B cell (primary cell): ENCODE results near the gene SLC9A7. TPM values are rescaled to one million over a fixed set of nuclear protein-coding genes. Genes with fewer than 3 reads are reported as not detected.
A peak's percentile ranks its signal among the peaks of the same experiment; 100 is the strongest.

Experiments
- ATAC-seq: fragments of 200-7000 bp; cut with Tn5 transposase; one replicate; pipeline ENCODE4 v1.10.0; 2021; ENCODE audit warnings: low read depth, mild to moderate bottlenecking, moderate number of reproducible peaks, moderate library complexity
- CTCF ChIA-PET: fragments of 350-600 bp; sonication (Branson Sonifier 250); formaldehyde crosslinking; loops from one replicate; lab custom pipeline; 2021; ENCODE audit warnings: antibody characterized with exemption, inconsistent platforms; lab: Charles Lee
- POLR2A ChIA-PET: fragments of 350-600 bp; sonication (Branson Sonifier 250); formaldehyde crosslinking; loops from one replicate; lab custom pipeline; 2021; ENCODE audit warnings: antibody characterized with exemption; lab: Charles Lee
- DNase-seq: peaks from one replicate; pipeline ENCODE4 v3.0.0; 2013
- H2AFZ ChIP-seq: 2 replicates; pipeline ENCODE4 v1.6.1; 2012; ENCODE audit warnings: mild to moderate bottlenecking, low read depth, low read length; ENCODE audit not compliant: insufficient read depth, poor library complexity, severe bottlenecking
- H3K27ac ChIP-seq, 2 donors: 1 replicate in 1 of 2; 2 replicates in 1 of 2; pipeline ENCODE4 v1.5.1; 2012 to 2013; ENCODE audit warnings: low read length in 2 of 2, mild to moderate bottlenecking in 2 of 2, moderate library complexity in 1 of 2
- H3K27me3 ChIP-seq, 4 experiments: fragments of 200-600 bp in 1 of 4; sonication (generic) in 1 of 4; replicated peaks in 1 of 4; 1 replicate in 2 of 4; 2 replicates in 2 of 4; pipeline versions ENCODE4 v1.6.1 to v1.7.0; 2013 to 2016; ENCODE audit warnings: low read length in 3 of 4, mild to moderate bottlenecking in 2 of 4, mixed read lengths in 1 of 4, moderate library complexity in 1 of 4; ENCODE audit not compliant: insufficient read depth in 4 of 4, control insufficient read depth in 3 of 4; ENCODE audit errors: control extremely low read depth in 1 of 4
- H3K36me3 ChIP-seq, 2 experiments: replicated peaks in 1 of 2; 1 replicate in 1 of 2; 2 replicates in 1 of 2; pipeline versions ENCODE4 v1.6.1 to v1.7.1; 2013; ENCODE audit warnings: low read length in 1 of 2; ENCODE audit not compliant: insufficient read depth in 2 of 2, control insufficient read depth in 1 of 2; ENCODE audit errors: control extremely low read depth in 1 of 2, extremely low read depth in 1 of 2
- H3K4me1 ChIP-seq, 2 donors: fragments of 200-600 bp in 1 of 2; sonication (generic) in 1 of 2; 1 replicate in 1 of 2; 2 replicates in 1 of 2; pipeline versions ENCODE4 v1.5.1 to v1.6.1; 2013 to 2017; ENCODE audit warnings: low read length in 2 of 2; ENCODE audit not compliant: control insufficient read depth in 2 of 2, insufficient read depth in 2 of 2
- H3K4me2 ChIP-seq: replicated peaks from 2 replicates; pipeline ENCODE3; 2012; ENCODE audit warnings: mild to moderate bottlenecking, low read depth, low read length; ENCODE audit not compliant: poor library complexity, severe bottlenecking
- H3K4me3 ChIP-seq, 5 experiments: fragments of 200-600 bp in 1 of 5; sonication (generic) in 1 of 5; 1 replicate in 3 of 5; 2 replicates in 2 of 5; pipeline versions ENCODE4 v1.5.1 to v1.7.0; 2011 to 2016; ENCODE audit warnings: low read length in 4 of 5, mild to moderate bottlenecking in 4 of 5, low read depth in 2 of 5, control low read depth in 1 of 5, moderate library complexity in 1 of 5; ENCODE audit not compliant: insufficient read depth in 1 of 5; ENCODE audit errors: control extremely low read depth in 1 of 5, extremely low read depth in 1 of 5
- H3K79me2 ChIP-seq: fragments of 200-600 bp; sonication (generic); one replicate; pipeline ENCODE4 v1.6.0; 2016; ENCODE audit warnings: low read length; ENCODE audit not compliant: control insufficient read depth, insufficient read depth
- H3K9ac ChIP-seq: fragments of 200-600 bp; sonication (generic); 2 replicates; pipeline ENCODE4 v1.6.1; 2017; ENCODE audit warnings: mild to moderate bottlenecking, low read length, moderate library complexity
- H3K9me3 ChIP-seq, 3 donors: one replicate each; pipeline versions ENCODE4 v1.6.1 to v1.7.1; 2013; ENCODE audit warnings: low read length in 2 of 3; ENCODE audit not compliant: control insufficient read depth in 2 of 3, insufficient read depth in 1 of 3; ENCODE audit errors: control extremely low read depth in 1 of 3
- H4K20me1 ChIP-seq: 2 replicates; pipeline ENCODE4 v1.6.0; 2012; ENCODE audit warnings: mild to moderate bottlenecking, low read length; ENCODE audit not compliant: insufficient read depth, control insufficient read depth, poor library complexity, severe bottlenecking
- H3K27ac Mint-ChIP-seq: one replicate; pipeline ENCODE4 v1.8.0; 2021; ENCODE audit warnings: mixed read lengths
- H3K27me3 Mint-ChIP-seq: one replicate; pipeline ENCODE4 v1.8.0; 2021; ENCODE audit warnings: mixed read lengths
- H3K4me1 Mint-ChIP-seq: one replicate; pipeline ENCODE4 v1.8.0; 2021; ENCODE audit warnings: mixed read lengths
- H3K4me3 Mint-ChIP-seq: one replicate; pipeline ENCODE4 v1.8.0; 2021; ENCODE audit warnings: mixed read lengths
- H3K9me3 Mint-ChIP-seq: one replicate; pipeline ENCODE4 v1.8.0; 2022; ENCODE audit warnings: mixed read lengths; ENCODE audit not compliant: insufficient read depth
- EZH2 ChIP-seq: IDR thresholded peaks from 2 replicates; pipeline ENCODE4 v1.6.1; 2012; ENCODE audit warnings: borderline replicate concordance, low read depth, mild to moderate bottlenecking, moderate library complexity, low read length; ENCODE audit not compliant: insufficient read depth, poor library complexity, severe bottlenecking
- WGBS: methylation state at CpG from one replicate; pipeline ENCODE4 v1.1.5; 2013; ENCODE audit warnings: missing lambda C conversion rate; ENCODE audit not compliant: insufficient coverage; 5-methylcytosine and 5-hydroxymethylcytosine counted together
- intact Hi-C: fragments of 100-400 bp; cut with micrococcal nuclease; formaldehyde crosslinking; loops from one replicate; pipeline ENCODE4 v1.10.0; 2022
- polyA plus RNA-seq: library from polyadenylated mRNA; depleted of rRNA; stranded (reverse); fragments of >200 nt; gene quantifications from 2 replicates; pipeline ENCODE4 v1.2.3, GENCODE V29; 2012
- total RNA-seq, 2 donors: library from RNA; stranded (reverse); fragments of 120-200 nt in 1 of 2; gene quantifications; 1 replicate in 1 of 2; 2 replicates in 1 of 2; pipeline versions ENCODE4 v1.2.3 to v1.2.4, GENCODE V29; 2013 to 2022
- TF ChIP-seq, protein P1 (sequence below): fragments of 200-600 bp; IDR thresholded peaks from one replicate; pipeline ENCODE4 v1.8.0; 2022; ENCODE audit warnings: antibody characterized with exemption, mild to moderate bottlenecking

SLC9A7 gene
- total and polyA plus RNA-seq, 2 donors (not counting 1 experiment from before 2014, with no cell fraction given), result 24.9 to 53.2 TPM

DNA sequence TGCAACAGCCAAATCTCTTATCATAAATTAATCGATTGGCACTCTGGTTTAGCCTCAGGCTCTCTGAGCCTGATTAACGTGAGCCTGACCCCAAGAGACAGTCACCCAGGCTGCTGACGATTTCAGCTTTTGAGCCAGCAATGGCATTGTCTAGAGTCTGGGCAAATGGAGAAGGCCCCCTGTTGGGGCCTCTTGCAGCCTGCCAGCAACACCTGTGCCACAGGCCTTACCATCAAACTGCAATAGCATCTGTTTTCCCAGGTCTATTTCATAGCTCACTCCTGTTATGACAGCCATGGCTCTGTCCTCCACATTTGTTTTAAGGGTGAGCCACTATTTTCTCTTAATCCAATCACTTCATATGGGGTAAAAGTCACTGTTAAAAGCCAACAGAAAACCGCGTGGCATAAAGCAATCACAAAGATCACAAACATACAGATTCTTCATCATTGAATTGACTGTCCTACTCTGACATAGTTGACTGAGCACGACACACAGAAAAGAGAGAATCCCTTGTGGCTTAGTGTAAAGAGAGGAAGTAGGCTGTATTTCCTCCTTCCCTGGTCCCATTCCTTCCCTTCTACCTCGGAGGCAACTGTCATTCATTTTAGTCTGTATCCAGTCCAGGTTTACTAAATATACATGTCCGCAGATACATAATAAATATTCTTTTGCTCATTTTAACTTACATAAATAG, 47.8 kb downstream of the SLC9A7 start:
- Histone ChIP-seq H3K4me1 (peaks cover 56 to 62% of the 10 kb centered on the region in 2 donors), H3K4me3 (no peak overlapping the region), H3K9me3 (no peaks in the 10 kb centered on the region), H3K4me2 (peak overlapping the region; percentile 57), H3K36me3 (no peaks in the 10 kb centered on the region), H3K9ac (peak overlapping the region; percentile 9), H3K27me3 (no peaks in the 10 kb centered on the region), H4K20me1 (peaks cover 19% of the 10 kb centered on the region), H3K27ac (peak overlapping the region; percentile 16 to 72), H2AFZ (no peak overlapping the region), H3K79me2 (peaks cover 85% of the 10 kb centered on the region)
- Mint-ChIP-seq H3K27me3 (no peaks in the 10 kb centered on the region), H3K27ac (peak overlapping the region; percentile 73), H3K4me1 (peaks cover 80% of the 10 kb centered on the region), H3K9me3 (no peaks in the 10 kb centered on the region), H3K4me3 (peak overlapping the region; percentile 65)
- ChIA-PET POLR2A (no interaction called here), CTCF (no interaction called here)
- DNase-seq, result peak; percentile 38
- 43% methylated on average over 2 of the region's 8 CpGs for WGBS
- intact Hi-C loops, result no loop called here
- no peak for TF ChIP-seq EZH2
- TF ChIP-seq, protein P1, sequence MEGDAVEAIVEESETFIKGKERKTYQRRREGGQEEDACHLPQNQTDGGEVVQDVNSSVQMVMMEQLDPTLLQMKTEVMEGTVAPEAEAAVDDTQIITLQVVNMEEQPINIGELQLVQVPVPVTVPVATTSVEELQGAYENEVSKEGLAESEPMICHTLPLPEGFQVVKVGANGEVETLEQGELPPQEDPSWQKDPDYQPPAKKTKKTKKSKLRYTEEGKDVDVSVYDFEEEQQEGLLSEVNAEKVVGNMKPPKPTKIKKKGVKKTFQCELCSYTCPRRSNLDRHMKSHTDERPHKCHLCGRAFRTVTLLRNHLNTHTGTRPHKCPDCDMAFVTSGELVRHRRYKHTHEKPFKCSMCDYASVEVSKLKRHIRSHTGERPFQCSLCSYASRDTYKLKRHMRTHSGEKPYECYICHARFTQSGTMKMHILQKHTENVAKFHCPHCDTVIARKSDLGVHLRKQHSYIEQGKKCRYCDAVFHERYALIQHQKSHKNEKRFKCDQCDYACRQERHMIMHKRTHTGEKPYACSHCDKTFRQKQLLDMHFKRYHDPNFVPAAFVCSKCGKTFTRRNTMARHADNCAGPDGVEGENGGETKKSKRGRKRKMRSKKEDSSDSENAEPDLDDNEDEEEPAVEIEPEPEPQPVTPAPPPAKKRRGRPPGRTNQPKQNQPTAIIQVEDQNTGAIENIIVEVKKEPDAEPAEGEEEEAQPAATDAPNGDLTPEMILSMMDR, result no peak
- ATAC-seq, result peak; percentile 48

DNA sequence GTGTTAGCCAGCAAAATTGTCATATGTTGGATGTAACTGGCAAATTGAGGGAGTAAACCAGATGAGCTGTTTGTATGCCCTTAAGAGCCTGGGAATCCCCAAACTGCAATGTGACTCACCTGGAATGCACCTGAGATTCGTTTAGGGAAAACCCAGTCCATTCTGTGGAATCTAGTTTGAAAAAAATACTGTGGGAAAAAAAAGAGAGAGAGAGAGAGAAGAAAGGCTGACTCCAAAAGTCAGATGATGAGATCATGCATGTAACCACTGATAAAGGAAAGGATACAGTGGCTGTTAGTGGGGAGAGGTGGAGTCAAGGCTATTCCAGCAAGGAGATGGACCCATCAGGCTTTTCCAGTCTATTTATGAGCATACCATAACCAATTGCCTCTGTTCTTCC, 48.5 kb downstream of the SLC9A7 start:
- TF ChIP-seq EZH2, result no peak
- TF ChIP-seq, protein P1, result no peak
- DNase-seq (no peak), ATAC-seq (no peak)
- CTCF ChIA-PET, result no interaction called here
- WGBS, result 50% methylated on average over 1 of the region's 1 CpG
- no peaks in the 10 kb centered on the region for H3K9me3 Mint-ChIP-seq
- POLR2A ChIA-PET, result no interaction called here
- H3K4me3 Mint-ChIP-seq, result peak overlapping the region; percentile 11
- no peaks in the 10 kb centered on the region for H3K9me3 ChIP-seq
- H3K9ac ChIP-seq, result no peak overlapping the region
- peak overlapping the region; percentile 54 for H3K27ac Mint-ChIP-seq
- peaks cover 52 to 60% of the 10 kb centered on the region in 2 donors for H3K4me1 ChIP-seq
- peaks cover 85% of the 10 kb centered on the region for H3K79me2 ChIP-seq
- H3K4me3 ChIP-seq, result no peak overlapping the region
- intact Hi-C loops, result no loop called here
- H2AFZ ChIP-seq, result no peak overlapping the region
- H3K4me2 ChIP-seq, result peak overlapping the region; percentile 57
- H3K27me3 ChIP-seq, result no peaks in the 10 kb centered on the region
- H3K27ac ChIP-seq, result peak overlapping the region in 1 of 2 donors; percentile 72
- no peaks in the 10 kb centered on the region for H3K36me3 ChIP-seq
- H4K20me1 ChIP-seq, result peaks cover 20% of the 10 kb centered on the region
- peaks cover 78% of the 10 kb centered on the region for H3K4me1 Mint-ChIP-seq
- H3K27me3 Mint-ChIP-seq, result no peaks in the 10 kb centered on the region
